NCI-H1930 (cell line): ENCODE results near the gene GARRE1.
"Not testable (repeated sequence)": the region's sequence is repeated elsewhere in the genome, so short reads cannot be mapped to it uniquely, and the experiment has no call there.

Experiments
- DNase-seq, 2 experiments: peaks; one replicate each; lab custom pipeline; 2025; lab: John Stamatoyannopoulos, UW

GARRE1 gene, protein sequence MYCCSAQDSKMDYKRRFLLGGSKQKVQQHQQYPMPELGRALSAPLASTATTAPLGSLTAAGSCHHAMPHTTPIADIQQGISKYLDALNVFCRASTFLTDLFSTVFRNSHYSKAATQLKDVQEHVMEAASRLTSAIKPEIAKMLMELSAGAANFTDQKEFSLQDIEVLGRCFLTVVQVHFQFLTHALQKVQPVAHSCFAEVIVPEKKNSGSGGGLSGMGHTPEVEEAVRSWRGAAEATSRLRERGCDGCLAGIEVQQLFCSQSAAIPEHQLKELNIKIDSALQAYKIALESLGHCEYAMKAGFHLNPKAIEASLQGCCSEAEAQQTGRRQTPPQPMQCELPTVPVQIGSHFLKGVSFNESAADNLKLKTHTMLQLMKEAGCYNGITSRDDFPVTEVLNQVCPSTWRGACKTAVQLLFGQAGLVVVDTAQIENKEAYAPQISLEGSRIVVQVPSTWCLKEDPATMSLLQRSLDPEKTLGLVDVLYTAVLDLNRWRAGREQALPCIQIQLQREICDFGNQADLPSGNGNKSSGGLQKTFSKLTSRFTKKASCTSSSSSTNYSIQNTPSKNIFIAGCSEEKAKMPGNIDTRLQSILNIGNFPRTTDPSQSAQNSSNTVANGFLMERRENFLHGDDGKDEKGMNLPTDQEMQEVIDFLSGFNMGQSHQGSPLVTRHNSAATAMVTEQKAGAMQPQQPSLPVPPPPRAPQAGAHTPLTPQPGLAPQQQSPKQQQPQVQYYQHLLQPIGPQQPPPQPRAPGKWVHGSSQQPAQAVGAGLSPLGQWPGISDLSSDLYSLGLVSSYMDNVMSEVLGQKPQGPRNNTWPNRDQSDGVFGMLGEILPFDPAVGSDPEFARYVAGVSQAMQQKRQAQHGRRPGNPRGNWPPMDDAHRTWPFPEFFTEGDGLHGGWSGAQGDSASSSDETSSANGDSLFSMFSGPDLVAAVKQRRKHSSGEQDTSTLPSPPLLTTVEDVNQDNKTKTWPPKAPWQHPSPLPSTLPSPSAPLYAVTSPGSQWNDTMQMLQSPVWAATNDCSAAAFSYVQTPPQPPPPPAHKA (N-terminal part only)

DNA sequence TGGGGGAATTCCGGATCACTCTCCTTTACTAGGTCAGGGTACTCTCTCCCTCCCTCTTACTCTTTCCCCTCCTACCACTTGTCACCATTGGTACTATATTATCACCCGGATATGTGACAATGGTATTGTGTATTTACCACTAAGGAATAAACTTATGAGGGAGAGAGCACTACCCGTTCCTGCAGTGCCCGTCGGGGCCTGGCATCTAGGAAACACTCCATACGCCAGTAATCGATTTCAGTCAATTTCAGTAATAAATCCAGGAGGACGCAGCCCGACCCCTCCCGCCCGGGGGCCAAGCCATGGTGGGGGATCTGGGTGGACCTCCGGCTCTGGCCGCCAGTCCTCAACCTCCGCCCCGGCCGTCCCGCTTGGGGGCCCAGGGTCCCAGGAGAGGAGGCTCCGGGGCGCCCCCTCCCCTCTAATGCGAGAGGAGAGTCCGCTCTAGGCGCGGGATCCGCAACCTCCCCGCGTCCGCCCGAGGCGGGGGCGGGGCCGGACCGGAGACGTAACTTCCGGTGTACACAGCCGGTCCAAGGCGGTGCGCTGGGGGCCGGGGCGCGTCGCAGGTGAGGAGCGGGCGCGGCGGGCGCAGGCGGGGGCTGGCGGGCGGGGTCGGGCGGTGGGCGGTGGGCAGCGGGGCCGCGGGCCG lies at the start of gene GARRE1:
TSS of gene GARRE1 (plus strand) at position 509 of the 652 bp plus-strand sequence. CDS start 45,920 bp downstream, outside the sequence.
- DNase-seq: peak; percentile 87 to 92

- DNase-seq: not testable (repeated sequence)
These were observed 49.0 kb upstream of the GARRE1 start for GRCh38 chr19:34205324-34205723.

GRCh38 chr19:34208291-34208884 lies 46.0 kb upstream of the GARRE1 start:
- no peak for DNase-seq

DNA sequence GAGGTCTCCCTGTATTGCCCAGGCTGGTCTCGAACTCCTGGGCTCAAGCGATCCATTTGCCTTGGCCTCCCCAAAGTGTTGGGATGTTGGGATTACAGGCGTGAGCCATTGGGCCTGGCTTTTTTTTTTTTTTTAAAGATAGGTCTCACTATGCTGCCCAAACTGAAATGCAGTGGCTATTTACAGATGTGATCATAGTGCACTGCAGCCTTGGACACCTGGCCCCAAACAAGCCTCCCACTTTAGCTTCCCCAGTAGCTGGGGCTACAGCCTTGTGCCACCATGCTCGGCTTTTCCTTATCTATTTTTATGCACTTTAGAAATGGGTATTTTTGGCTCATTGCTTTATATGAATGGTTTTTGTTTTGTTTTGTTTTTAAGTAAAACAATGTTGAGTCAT lies 44.6 kb upstream of the GARRE1 start:
- no peak for DNase-seq

DNA sequence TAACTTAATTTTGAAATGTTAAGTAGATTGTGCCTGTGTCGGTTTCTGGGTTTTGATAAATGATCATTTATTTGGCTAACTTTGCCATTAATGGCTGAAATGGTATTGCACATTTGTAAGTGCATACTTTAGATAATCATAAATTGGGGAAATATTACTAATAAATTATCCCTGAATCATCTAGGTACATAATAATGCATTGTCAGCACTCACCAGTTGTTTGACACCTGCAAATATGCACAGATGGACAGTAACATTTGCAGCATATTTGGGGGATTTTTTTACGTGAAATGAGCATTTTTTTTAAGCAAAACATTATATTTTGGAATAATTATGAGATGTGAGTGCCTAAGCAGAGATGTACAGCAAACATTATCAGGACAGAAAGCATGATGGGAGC lies 41.1 kb upstream of the GARRE1 start:
- no peak for DNase-seq

GRCh38 chr19:34214040-34214439 lies 40.3 kb upstream of the GARRE1 start:
- no peak for DNase-seq

DNA sequence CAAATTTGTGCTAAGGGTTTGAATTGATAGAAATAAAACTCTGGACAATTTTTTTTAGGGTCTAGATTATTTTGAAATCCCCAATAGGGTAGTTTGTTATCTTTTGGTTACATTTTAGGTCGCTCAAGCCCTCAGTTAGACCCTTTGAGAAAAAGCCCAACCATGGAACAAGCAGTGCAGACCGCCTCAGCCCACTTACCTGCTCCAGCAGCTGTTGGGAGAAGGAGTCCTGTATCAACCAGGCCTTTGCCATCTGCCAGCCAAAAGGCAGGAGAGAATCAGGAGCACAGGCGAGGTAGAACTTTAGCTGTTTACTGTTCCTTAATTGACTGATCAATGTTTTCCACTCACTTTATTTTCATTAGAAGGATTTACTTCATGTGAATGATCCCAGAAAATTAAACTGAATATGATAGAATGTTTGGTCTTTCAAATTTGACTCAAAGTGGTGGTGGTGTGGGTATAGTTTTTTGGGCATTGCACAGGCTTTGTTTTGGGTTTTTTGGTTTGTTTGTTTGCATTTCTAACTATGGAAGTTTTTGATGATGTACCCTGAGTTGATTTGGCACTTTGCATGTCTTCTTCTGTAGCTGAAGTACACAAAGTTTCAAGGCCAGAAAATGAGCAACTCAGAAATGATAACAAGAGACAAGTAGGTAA lies 39.2 kb upstream of the GARRE1 start:
- no peak for DNase-seq

DNA sequence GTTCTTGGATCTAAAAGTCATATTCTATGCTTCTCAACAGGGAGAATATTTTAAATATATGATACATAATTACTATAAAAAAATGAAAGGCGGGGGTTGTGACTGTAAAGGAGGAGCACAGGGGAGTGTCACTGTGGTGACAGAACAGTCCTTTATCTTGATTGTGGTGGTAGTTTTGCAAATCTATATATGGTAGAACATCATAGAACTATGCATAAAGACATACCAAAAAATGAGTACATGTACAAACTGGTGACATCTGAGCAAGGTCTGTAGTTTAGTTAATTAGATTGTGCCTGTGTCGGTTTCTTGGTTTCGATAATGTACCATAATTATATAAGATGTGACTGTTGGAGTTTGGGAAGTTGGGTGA lies 38.7 kb upstream of the GARRE1 start:
- DNase-seq: no peak

DNA sequence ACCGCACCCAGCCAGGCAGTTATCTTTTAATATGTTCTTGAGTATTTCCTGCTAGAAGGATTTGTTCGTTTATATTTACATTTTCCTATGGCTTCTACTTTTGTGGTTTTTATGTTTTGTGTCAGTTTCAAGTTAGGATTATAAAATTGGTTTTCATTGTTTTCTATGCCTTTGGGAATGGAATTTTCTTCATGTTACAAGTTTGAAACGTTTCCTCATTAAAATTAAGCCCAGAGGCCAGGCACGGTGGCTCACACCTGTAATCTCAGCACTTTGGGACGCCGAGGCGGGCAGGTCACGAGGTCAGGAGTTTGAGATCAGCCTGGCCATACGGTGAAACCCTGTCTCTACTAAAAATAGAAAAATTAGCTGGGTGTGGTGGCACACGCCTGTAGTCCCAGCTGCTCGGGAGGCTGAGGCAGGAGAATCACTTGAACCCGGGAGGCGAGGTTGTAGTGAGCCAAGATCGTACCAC lies 37.6 kb upstream of the GARRE1 start:
- DNase-seq: not testable (repeated sequence)

- DNase-seq: no peak
These were observed 36.2 kb upstream of the GARRE1 start for GRCh38 chr19:34217952-34218817.

GRCh38 chr19:34218818-34219164 lies 35.6 kb upstream of the GARRE1 start:
- DNase-seq: no peak

DNA sequence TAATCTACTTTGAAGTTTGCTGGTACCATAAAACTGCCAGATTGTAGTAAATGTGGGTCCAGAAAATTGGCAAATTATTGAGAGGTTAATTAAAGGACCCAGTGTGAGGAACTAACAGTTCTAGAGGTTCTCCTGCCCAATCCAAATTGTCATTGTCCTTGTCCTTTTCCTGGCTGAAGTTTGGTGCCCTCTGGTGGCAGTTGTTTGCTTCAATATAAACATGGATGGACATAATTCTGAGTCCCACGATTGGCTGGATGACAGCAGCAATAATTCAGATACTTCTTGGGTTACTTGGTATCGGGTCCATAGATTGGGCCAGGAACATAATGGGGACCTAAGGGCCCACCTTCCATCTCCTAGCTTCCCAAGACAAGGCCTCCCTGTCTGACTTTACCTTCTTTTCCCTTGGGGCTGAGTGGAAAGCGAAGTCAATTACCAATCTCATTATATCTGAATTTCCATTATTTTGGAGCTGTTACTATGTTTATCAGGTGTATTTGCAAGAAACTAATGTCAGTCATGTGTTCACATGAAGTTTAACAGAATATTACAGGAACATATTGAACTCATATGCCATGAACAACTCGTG lies 33.8 kb upstream of the GARRE1 start:
- peak; percentile 35 to 53 for DNase-seq

GRCh38 chr19:34222386-34222785 lies 32.0 kb upstream of the GARRE1 start:
- DNase-seq: no peak

DNA sequence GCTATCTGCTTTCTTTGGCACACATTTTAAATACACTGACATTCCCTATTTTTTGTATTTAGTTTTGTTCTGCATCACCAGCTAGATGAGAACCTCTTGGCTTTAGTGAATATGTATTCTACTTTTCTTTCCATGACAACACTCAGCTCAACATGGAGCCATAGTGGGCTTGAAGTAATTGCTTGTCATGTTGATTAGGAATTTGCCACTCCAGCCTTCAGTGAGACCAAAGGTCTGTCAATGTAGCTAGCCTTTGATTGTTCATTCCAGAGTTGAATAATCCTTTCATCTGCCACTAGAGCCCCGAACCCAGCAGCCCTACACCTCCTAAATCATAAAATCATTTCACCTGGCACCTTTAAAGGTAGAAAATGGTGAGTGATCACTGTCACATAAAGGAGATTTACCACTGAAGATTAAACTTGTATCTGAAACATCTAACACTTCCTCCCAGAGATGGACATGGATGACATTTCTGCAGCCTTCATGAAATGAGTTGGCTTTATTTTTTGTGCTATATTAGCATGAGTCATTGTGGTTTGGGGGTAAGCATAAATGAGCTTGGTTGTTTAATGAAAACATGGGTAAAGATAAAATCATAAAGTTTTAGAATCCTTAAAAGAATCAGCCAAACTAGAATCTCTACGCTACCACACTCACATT lies 29.2 kb upstream of the GARRE1 start:
- DNase-seq: no peak

DNA sequence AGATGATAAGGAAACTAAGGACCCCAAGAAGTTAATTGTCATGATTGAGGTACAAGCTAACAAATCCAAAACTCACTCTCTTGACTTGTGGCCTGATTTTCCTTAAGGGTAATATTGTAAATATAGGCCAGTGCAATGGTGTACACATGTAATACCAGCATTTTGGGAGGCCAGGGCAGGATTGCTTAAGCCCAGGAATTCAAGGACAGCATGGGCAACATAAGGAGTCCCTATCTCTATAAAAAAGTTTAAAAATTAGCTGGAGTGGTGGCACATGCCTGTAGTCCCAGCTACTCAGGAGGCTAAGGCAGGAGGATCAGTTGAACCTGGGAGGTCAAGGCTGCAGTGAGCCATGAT lies 28.7 kb upstream of the GARRE1 start:
- DNase-seq: no peak

- DNase-seq: no peak
These were observed 28.3 kb upstream of the GARRE1 start for GRCh38 chr19:34226036-34226435.

DNA sequence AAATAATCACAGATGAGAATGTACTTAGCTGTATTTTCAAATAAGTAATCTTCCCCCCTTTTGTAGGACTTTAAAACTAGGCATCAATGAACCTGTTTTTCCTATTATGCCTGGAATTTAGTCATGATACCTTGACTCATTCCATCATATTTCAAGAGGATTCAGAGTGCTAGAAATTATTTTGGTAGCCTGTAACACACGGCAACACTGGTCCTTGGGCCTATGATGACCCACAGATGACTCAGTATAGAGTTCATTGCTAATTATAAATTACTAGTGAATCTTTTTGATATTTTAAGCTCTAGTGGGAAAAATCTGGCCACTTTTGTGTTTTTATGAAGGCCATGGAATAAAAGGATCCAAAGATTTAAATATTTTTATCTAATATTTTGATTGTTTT lies 26.0 kb upstream of the GARRE1 start:
- no peak for DNase-seq

- no peak for DNase-seq
These were observed 25.6 kb upstream of the GARRE1 start for GRCh38 chr19:34228762-34229161.

GRCh38 chr19:34229721-34230120 lies 24.6 kb upstream of the GARRE1 start:
- DNase-seq: no peak
